ENCODE measurements around the gene ASTN2. TPM values are rescaled to one million over a fixed set of nuclear protein-coding genes. Genes with fewer than 3 reads are reported as not detected.
"Not testable (repeated sequence)": the region's sequence is repeated elsewhere in the genome, so short reads cannot be mapped to it uniquely, and the experiment has no call there.

The ASTN2 gene
- total RNA-seq, 1 donor from 2014 or later: 4.2 TPM

DNA sequence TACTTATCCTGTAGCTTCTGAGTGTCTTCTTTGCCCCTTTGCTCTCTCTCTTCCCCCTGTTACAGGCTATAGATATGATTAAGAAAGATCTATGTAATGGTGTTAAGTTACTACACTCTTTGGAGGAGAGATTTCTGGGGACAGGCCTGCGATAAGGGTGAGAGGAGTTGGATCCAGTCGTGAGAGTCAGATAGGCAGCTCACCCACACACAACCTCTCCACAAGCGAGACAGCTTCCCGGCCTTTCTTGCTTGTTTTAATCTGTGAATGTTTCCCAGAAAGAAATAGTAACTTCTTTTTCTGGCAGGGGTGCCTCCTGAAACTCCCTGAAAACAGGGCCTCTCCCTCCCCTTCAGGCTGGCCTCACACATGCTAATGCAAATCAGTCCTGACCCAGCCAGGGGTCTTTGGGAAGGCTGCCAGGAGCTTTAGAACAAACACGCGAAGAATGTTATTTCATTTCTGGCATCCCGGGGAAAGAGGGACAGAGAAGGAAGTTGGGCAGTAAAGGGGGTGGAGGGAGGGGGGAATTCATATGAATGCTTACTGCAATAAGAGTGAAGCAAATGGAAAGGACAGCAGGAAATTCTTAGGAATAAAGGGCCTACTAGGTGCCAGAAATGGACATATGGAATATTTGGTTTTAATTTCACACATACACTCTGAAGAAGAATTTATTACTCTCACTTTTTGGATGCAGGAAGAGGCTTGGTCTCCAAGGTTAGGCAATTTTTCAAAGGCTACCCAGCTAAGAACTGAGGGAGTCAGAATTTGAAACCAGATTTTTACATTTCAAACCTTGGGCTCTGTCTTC, 943.6 kb downstream of the ASTN2 start:
- intact Hi-C loops (cut with micrococcal nuclease): no loop called here

DNA sequence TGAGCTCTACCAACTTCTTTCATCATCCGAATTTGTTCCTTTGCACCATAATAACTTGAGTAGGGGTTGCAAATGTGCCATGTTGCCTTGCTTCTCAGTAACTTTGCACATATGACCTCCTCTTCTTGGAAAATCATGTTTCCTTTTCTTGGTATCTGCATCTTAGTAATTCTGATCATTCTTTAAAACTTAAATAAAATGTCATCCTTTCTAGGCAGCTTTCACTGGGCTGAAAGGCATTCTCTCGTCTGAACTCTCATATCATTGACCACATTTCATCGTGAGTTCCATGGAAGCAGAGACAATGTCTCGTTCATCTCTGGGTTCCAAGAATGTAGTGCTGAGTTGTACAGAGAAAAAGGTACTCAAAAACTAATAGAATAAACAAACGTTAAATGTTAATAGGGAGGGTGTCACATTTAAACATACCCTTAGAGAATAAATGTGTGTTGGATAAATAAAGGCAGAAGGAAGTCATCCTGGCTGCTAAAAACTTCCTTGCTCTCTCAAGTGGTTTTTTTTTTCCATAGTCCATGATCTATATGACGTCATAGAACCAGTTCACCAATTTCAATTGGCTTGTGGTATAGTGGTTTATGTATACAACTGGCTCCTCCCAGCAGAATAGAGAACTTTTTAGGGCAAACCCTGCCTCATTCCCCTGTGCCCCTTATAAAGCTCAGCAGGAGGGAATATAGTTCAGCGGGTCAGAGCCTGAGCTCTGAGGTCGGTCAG, 945.9 kb downstream of the ASTN2 start:
- intact Hi-C loops (cut with micrococcal nuclease): no loop called here

DNA sequence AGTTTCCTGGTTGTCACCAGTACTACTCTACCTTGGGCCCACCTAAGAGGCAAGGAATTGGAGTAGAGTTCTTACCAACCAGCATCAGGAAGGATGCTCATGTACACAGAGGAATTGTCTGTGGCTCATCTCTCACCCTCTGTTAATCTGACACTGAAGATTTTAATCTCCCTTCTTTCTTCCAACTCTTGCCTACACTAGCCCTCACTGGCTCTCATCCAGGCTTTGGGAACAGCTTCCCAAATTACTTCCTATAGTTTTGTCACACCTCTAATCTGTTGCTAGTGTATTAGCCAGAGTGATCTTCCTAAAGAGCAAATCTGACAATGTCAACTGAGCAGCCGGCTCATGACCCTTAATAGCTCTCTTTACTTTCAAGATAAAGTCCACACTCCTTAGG, 946.5 kb downstream of the ASTN2 start:
- intact Hi-C loops (cut with micrococcal nuclease): no loop called here

GRCh38 chr9:116467740-116468351, 947.0 kb downstream of the ASTN2 start:
- intact Hi-C loops (cut with micrococcal nuclease): no loop called here

GRCh38 chr9:116466271-116467235, 948.3 kb downstream of the ASTN2 start:
- intact Hi-C loops (cut with micrococcal nuclease): no loop called here

DNA sequence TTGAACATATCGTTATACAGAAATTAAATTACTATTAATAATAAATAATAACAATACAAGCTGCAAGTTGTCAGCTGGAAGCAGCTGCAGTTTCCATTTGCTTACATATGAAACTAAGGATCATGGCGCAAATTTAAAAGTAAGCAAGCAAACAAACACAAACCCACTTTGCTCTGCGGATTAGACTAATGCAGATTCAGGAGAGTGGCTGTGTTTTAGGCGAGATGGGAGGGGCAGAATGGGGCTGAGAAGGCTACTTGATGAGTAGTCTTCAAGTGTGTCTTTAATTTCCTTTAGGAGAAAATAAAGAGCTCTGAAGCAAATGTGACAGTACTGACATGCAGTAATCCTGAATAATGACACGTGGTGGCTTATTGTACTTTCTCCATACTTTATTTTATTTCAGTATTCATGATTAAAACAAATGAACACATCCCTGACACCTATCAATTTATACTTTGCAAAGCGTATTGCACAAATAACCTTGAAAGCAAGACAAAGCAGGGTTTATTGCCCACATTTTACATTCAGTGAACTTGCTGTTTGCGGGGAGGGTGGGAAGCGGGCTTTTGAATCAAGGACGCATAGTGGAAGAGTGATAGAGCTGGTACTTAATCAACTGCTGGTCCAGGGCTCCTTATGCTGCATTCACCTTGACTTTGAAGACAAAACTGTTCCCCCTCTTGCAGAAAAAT, 949.1 kb downstream of the ASTN2 start:
- intact Hi-C loops (cut with micrococcal nuclease): no loop called here

- intact Hi-C loops (cut with micrococcal nuclease): no loop called here
These were observed 949.8 kb downstream of the ASTN2 start for GRCh38 chr9:116464987-116465571.

- intact Hi-C loops (cut with micrococcal nuclease): no loop called here
These were observed 950.4 kb downstream of the ASTN2 start for GRCh38 chr9:116464423-116464822.

- intact Hi-C loops (cut with micrococcal nuclease): no loop called here
These were observed 953.2 kb downstream of the ASTN2 start for GRCh38 chr9:116461632-116462031.

DNA sequence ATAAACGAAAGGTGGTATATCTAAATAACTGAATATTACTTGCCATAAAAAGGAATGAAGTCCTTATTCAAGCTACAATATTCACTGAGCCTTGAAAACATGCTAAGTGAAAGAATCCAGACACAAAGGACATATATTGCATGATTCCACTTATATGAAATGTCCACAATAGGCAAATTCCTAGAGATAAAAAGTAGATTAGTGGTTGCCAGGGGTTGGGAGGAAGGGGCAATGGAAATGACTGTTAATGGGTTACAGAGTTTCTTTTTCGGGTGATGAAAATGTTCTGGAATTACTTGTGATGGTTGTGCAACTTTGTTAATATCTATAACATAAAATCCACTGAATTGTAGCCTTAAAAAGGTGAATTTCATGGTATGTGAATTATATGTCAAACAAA, 954.8 kb downstream of the ASTN2 start:
- intact Hi-C loops (cut with micrococcal nuclease): no loop called here

GRCh38 chr9:116459576-116459975, 955.3 kb downstream of the ASTN2 start:
- intact Hi-C loops (cut with micrococcal nuclease): no loop called here

- intact Hi-C loops (cut with micrococcal nuclease): no loop called here
These were observed 958.3 kb downstream of the ASTN2 start for GRCh38 chr9:116456490-116457088.

GRCh38 chr9:116454539-116454938, 960.3 kb downstream of the ASTN2 start:
- intact Hi-C loops (cut with micrococcal nuclease): not testable (repeated sequence)

DNA sequence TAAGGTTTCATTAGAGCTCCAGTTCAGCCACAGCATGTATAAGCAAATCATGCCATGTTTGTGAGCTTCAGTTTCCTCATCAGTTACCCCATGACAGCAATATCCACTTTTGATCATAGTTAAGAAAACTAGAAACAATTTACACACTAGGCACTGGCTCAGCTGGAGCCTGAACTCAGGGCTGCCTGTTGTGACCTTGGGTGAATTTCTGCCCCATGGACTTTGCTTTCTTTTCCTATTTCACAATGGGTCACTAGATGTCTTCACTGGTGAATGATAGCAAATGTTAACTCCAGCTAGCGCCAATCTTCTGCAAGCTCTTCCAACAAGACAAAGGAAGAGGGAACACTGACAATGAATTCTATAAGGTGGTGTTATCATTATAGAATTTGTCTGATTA, 961.1 kb downstream of the ASTN2 start:
- intact Hi-C loops (cut with micrococcal nuclease): no loop called here

DNA sequence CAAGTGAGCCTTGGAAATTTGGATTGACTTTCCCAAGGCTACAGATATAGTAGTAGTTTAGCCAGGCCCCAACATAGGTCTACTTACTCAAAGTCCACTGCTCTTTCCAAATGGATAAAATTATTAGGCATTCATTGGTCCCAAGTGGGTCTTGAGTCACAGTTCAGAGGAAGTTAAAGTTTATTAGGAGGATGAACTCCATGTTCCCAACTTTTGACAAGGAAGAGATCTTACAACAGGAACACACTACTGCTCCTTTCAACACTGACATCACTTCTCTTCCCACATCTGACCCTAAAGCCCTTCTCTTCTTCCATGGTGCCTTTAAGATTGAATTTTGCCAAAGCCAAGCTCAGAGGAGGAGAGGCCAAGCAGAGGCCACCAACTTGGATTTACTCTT, 962.2 kb downstream of the ASTN2 start:
- intact Hi-C loops (cut with micrococcal nuclease): no loop called here

DNA sequence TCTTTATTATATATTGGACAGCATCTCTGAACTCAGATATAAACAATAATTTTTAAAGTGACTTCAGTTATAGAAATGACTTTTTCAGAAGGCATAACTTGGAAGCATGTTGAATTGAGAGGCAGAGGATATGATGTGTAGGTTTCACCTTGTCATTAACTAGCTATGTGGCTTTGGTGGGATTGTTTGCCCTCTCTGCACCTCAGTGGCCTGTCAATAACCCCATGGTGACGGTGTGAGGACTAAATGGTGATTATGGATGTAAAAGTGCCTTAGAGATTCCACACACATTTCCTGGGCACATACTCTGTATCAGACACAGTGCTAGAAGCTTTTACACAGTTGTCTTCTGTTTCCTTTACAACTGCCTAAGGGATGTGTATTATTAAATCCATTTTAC, 962.6 kb downstream of the ASTN2 start:
- intact Hi-C loops (cut with micrococcal nuclease): no loop called here

DNA sequence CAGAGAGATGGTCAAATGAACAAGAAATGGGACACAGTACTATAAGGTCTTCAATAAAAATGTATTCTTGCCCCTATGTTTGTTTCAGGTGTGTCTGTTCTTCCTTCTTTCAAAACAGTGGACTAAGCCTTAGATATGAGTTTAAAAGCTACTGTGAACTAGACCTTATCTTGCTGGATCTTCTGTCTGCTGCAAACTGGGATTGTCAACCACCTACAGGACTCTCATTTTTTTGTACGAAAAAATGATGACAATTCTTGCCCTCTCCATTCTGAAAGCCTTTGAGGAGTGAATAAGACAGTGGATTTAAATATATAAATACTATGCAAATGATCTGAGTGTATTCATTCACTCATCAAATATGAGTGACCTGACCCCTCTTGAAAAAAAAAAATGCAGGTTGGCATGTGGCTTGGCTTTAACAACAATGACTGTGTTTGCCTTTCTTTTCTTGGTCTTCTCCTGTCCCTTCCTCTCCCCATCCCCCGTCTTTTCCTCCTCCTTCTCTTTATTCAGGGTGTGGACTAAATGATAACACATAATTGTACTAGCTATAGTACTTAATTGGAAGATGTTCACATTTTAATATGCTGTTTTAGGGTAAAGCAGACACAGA, 963.2 kb downstream of the ASTN2 start:
- intact Hi-C loops (cut with micrococcal nuclease): no loop called here

DNA sequence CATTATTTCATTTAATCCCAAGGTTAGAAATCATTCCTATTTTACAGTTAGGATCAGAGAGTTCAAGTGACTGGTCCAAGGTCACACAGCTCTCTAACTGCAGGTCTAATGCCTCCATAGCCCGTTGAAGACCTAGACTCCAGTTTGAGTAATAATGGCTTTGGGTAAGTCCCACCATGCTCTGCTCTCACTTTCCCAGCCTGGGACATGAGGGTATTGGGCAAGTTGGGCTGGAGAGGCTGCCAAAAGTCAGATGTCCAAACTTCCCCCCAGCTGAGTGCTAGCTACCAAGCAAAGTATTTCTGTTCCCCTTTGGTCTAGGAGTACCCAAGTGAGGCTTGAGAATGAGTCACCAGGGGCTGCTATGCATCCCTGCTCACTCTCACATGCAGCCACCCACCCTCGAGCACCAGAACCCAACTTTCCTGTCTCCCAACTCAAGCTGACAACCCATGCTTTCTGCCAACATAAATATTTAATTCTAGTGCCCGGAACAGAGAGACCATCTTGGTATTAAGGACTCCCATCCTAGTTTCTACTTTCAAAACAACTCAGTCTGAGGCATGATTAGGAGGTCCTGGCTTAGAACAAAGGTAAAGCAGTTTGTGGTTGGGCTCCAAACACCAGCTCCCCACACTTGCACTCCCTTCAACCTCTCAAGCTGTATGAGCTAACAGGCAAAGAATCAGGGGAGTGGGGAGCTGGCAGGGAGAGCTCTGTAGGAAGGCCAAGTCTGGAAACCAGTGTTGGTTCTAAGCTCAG, 964.3 kb downstream of the ASTN2 start:
- intact Hi-C loops (cut with micrococcal nuclease): no loop called here

GRCh38 chr9:116449949-116450348, 964.9 kb downstream of the ASTN2 start:
- intact Hi-C loops (cut with micrococcal nuclease): no loop called here
